ENCODE measurements around the gene FAM83B. TPM values are rescaled to one million over a fixed set of nuclear protein-coding genes. Genes with fewer than 3 reads are reported as not detected.
"Not testable (repeated sequence)": the region's sequence is repeated elsewhere in the genome, so short reads cannot be mapped to it uniquely, and the experiment has no call there.

Gene FAM83B
- total RNA-seq, 1 donor = 0.09 TPM

DNA sequence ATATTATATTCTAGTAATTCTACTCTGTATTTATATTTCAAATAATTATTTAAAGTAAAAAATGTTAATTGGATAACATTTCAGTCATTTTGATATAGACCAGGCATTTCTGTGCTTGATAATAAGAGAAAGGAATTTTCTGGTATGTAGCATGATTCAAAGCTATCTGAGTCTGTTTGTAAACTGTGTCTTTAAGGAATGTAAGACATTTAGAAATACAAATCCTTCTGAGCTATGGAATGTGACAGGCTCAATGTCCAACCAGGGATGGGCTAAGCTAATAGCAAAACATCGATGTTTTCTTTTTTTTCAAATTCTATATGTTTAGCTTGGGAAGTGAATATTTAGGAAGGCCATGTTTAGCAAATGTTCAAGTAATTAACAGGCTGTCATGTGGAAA lies 41.5 kb upstream of the FAM83B start:
- TF ChIP-seq, protein P1, sequence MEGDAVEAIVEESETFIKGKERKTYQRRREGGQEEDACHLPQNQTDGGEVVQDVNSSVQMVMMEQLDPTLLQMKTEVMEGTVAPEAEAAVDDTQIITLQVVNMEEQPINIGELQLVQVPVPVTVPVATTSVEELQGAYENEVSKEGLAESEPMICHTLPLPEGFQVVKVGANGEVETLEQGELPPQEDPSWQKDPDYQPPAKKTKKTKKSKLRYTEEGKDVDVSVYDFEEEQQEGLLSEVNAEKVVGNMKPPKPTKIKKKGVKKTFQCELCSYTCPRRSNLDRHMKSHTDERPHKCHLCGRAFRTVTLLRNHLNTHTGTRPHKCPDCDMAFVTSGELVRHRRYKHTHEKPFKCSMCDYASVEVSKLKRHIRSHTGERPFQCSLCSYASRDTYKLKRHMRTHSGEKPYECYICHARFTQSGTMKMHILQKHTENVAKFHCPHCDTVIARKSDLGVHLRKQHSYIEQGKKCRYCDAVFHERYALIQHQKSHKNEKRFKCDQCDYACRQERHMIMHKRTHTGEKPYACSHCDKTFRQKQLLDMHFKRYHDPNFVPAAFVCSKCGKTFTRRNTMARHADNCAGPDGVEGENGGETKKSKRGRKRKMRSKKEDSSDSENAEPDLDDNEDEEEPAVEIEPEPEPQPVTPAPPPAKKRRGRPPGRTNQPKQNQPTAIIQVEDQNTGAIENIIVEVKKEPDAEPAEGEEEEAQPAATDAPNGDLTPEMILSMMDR (IDR thresholded peaks at IDR 0.05; ENCODE audit: insufficient read depth, low read length) = no peak
- peak; percentile 2 for DNase-seq (ENCODE audit: low read depth)
- H3K4me3 ChIP-seq (ENCODE audit: low read depth, low read length) = no peak overlapping the region

DNA sequence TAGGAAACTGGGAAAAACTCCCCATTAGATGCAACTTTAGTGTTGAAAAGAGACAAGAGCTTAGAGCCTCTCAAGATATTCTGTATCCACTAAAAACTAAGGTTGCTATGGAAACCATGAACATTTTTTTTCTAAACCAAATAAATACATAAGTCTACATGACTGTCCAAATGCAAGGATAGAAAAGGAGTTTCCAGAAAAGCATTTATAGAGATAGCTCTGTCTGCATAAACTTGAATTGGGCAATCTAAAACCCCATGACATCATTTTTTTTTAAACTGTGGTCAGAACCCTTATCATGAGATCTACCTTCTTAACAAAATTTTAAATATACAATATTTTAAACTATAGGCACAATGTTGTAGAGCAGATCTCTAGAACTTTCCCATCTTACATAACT lies 36.4 kb upstream of the FAM83B start:
- no peak for DNase-seq (ENCODE audit: low read depth)
- TF ChIP-seq, protein P1 (IDR thresholded peaks at IDR 0.05; ENCODE audit: insufficient read depth, low read length) = no peak
- no peak overlapping the region for H3K4me3 ChIP-seq (ENCODE audit: low read depth, low read length)

DNA sequence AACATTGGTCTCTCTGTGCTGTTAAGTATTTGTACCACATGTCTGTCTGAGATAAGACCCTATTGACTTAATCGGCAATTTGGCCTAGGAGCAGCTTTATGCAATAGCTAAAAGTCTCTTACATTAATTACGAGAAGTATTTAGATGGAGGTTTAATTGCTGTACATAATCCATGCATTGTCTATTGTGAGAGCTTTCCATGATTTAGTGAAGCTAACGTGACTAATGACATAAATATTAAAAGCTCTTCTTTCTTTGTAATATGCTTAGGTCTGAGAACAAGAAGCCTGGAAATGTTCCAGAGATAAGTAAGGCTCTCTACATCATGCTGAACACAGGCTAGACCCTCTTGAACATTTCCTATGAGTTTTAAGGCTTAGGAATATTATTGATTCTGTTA lies 32.7 kb upstream of the FAM83B start:
- H3K4me3 ChIP-seq (ENCODE audit: low read depth, low read length) = no peak overlapping the region
- peak; percentile 1 for DNase-seq (ENCODE audit: low read depth)
- TF ChIP-seq, protein P1 (IDR thresholded peaks at IDR 0.05; ENCODE audit: insufficient read depth, low read length) = no peak

DNA sequence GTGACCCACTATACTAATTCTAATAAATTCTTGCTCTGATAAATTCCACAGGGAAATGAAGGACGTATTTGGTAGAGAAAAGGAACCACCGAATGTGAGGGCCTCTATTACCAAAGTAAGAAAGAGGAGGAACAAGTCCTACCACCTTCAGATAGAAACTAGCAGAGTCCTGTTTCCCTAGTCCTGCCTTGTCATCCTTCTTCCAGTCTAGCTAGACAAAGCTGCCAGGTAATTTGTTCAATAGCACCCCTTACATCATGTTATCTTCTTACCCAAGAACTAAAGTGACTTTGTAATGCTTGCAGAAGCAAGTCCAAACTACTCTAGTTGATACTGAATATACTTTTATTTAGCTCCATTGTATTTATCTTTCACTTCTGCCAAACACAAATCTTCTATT lies 29.3 kb upstream of the FAM83B start:
- DNase-seq (ENCODE audit: low read depth) = no peak
- TF ChIP-seq, protein P1 (IDR thresholded peaks at IDR 0.05; ENCODE audit: insufficient read depth, low read length) = no peak
- H3K4me3 ChIP-seq (ENCODE audit: low read depth, low read length) = no peak overlapping the region

DNA sequence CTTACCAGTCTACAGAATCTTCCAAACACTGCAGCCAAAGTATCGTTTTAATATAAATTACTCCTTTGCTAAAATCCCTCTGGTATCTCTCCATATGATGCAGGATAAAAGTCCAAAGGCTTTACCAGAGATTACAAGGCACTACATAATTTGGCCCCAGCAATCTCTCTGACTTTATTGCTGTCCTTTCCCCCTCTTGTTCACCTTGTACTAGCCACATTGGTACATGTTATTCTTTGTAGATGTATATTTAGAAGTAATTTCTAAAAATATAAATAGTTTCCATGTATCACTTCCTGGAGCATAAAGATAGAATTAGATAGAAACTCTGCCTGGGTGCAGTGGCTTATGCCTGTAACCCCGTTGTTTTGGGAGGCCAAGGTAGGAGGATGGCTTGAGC lies 28.7 kb upstream of the FAM83B start:
- TF ChIP-seq, protein P1 (IDR thresholded peaks at IDR 0.05; ENCODE audit: insufficient read depth, low read length) = no peak
- H3K4me3 ChIP-seq (ENCODE audit: low read depth, low read length) = no peak overlapping the region
- no peak for DNase-seq (ENCODE audit: low read depth)

DNA sequence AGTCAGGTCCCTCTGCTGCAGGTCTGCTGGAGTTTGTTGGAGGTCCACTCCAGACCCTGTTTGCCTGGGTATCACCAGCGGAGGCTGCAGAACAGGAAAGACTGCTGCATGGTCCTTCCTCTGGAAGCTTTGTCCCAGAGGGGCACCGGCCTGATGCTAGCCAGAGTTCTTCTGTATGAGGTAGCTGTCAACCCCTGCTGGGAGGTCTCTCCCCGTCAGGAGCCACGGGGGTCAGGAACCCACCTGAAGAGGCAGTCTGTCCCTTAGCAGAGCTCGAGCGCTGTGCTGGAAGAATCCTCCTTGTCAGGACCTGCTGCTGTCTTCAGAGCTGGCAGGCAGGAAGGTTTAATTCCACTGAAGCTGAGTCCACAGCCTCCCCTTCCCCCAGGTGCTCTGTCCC lies 22.3 kb upstream of the FAM83B start:
- DNase-seq (ENCODE audit: low read depth); H3K4me3 ChIP-seq (ENCODE audit: low read depth, low read length): not testable (repeated sequence)

DNA sequence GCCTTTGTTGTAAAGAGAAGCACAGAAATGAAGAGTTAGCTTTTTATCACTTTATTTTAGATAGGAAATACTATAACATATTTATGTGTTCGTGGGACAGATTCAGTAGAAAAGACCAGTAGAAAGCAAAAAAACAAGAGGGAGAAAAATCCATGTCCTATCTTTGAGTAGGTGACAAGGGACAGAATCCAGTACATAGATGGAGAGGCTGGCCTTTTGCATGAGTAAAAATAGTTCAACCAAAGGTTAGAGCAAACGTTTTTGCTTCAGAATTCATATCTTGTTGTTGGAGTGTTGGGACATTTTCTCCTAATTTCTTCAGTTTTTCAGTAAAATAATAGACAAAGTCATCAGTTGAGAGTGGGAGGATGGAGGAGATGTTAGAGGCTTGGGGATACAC lies 19.6 kb upstream of the FAM83B start:
- DNase-seq (ENCODE audit: low read depth) = no peak
- H3K4me3 ChIP-seq (ENCODE audit: low read depth, low read length) = no peak overlapping the region
- TF ChIP-seq, protein P1 (IDR thresholded peaks at IDR 0.05; ENCODE audit: insufficient read depth, low read length) = no peak
